WTC11 (cell line): ENCODE measurements around the gene MT1B. TPM values are rescaled to one million over a fixed set of nuclear protein-coding genes. Genes with fewer than 3 reads are reported as not detected.

ENCODE experiments used
- ATAC-seq: fragments of 200-7000 bp; cut with Tn5 transposase; 2 replicates; pipeline ENCODE4 v1.10.0; 2021; ENCODE audit warnings: mild to moderate bottlenecking, moderate library complexity
- CTCF ChIA-PET: fragments of 300-600 bp; sonication (Branson Sonifier 250); formaldehyde crosslinking; loops from one replicate; lab custom pipeline; 2021; ENCODE audit warnings: antibody characterized with exemption; lab: Charles Lee
- POLR2A ChIA-PET: fragments of 350-600 bp; sonication (Branson Sonifier 250); formaldehyde crosslinking; loops from one replicate; lab custom pipeline; 2021; ENCODE audit warnings: antibody characterized with exemption; lab: Charles Lee
- DNase-seq: peaks from one replicate; pipeline ENCODE4 v3.0.0; 2021; ENCODE audit warnings: low spot score
- H3K27ac Mint-ChIP-seq: 2 replicates; pipeline ENCODE4 v1.8.0; 2021; ENCODE audit warnings: mixed read lengths
- H3K27me3 Mint-ChIP-seq: 2 replicates; pipeline ENCODE4 v1.8.0; 2021; ENCODE audit warnings: low read depth, mild to moderate bottlenecking, moderate library complexity, mixed read lengths
- H3K36me3 Mint-ChIP-seq: 2 replicates; pipeline ENCODE4 v1.8.0; 2021; ENCODE audit warnings: mixed read lengths
- H3K4me1 Mint-ChIP-seq: 2 replicates; pipeline ENCODE4 v1.8.0; 2022; ENCODE audit warnings: mixed read lengths
- H3K4me3 Mint-ChIP-seq: 2 replicates; pipeline ENCODE4 v1.8.0; 2021; ENCODE audit warnings: mild to moderate bottlenecking, moderate library complexity, mixed read lengths
- H3K9me3 Mint-ChIP-seq: 2 replicates; pipeline ENCODE4 v1.8.0; 2021; ENCODE audit warnings: mixed read lengths
- CBFB ChIP-seq: sonication (generic); formaldehyde crosslinking; IDR thresholded peaks from 2 replicates; pipeline ENCODE4 v1.8.1; 2022; ENCODE audit warnings: mild to moderate bottlenecking, low read depth, missing genetic modification reagents
- CREM ChIP-seq: sonication (generic); formaldehyde crosslinking; IDR thresholded peaks from 2 replicates; pipeline ENCODE4 v1.8.1; 2022; ENCODE audit warnings: mild to moderate bottlenecking, missing genetic modification reagents, moderate library complexity
- EMX1 ChIP-seq: fragments of 250-450 bp; sonication (Bioruptor Pico); IDR thresholded peaks from 2 replicates; pipeline ENCODE4 v1.8.0; 2021; ENCODE audit warnings: mild to moderate bottlenecking
- ESRRA ChIP-seq: sonication (generic); formaldehyde crosslinking; IDR thresholded peaks from 2 replicates; pipeline ENCODE4 v1.8.1; 2022; ENCODE audit warnings: mild to moderate bottlenecking, missing genetic modification reagents, borderline replicate concordance
- FOXK1 ChIP-seq: sonication (generic); formaldehyde crosslinking; IDR thresholded peaks from 2 replicates; pipeline ENCODE4 v1.8.0; 2022; ENCODE audit warnings: mild to moderate bottlenecking, moderate library complexity, missing genetic modification reagents
- GRHL2 ChIP-seq: fragments of 250-450 bp; sonication (Bioruptor Pico); IDR thresholded peaks from 2 replicates; pipeline ENCODE4 v1.8.0; 2022; ENCODE audit warnings: mild to moderate bottlenecking, moderate library complexity; ENCODE audit not compliant: insufficient replicate concordance, severe bottlenecking
- GTF2I ChIP-seq: fragments of 250-450 bp; sonication (Bioruptor Pico); conservative IDR thresholded peaks from 2 replicates; pipeline ENCODE4 v1.4.0; 2021; ENCODE audit warnings: mild to moderate bottlenecking
- KAT7 ChIP-seq: sonication (generic); formaldehyde crosslinking; IDR thresholded peaks from 2 replicates; pipeline ENCODE4 v1.8.1; 2023; ENCODE audit warnings: missing genetic modification reagents, mild to moderate bottlenecking, borderline replicate concordance
- MYBL2 ChIP-seq: sonication (generic); formaldehyde crosslinking; IDR thresholded peaks from 2 replicates; pipeline ENCODE4 v1.8.1; 2023; ENCODE audit warnings: mild to moderate bottlenecking, moderate library complexity, missing genetic modification reagents
- NR3C1 ChIP-seq: sonication (generic); formaldehyde crosslinking; conservative IDR thresholded peaks from 2 replicates; pipeline ENCODE4 v1.8.1; 2023; ENCODE audit warnings: low read depth, mild to moderate bottlenecking, missing genetic modification reagents
- PRRX2 ChIP-seq: fragments of 250-450 bp; sonication (Bioruptor Pico); IDR thresholded peaks from 2 replicates; pipeline ENCODE4 v1.8.0; 2021; ENCODE audit warnings: mild to moderate bottlenecking
- TEAD4 ChIP-seq: sonication (generic); formaldehyde crosslinking; IDR thresholded peaks from 2 replicates; pipeline ENCODE4 v1.8.0; 2022; ENCODE audit warnings: mild to moderate bottlenecking, missing genetic modification reagents
- ZNF138 ChIP-seq: sonication (generic); formaldehyde crosslinking; conservative IDR thresholded peaks from 2 replicates; pipeline ENCODE4 v1.8.1; 2022; ENCODE audit warnings: mild to moderate bottlenecking, moderate library complexity, missing genetic modification reagents
- ZNF317 ChIP-seq: sonication (generic); formaldehyde crosslinking; IDR thresholded peaks from 2 replicates; pipeline ENCODE4 v1.8.1; 2023; ENCODE audit warnings: low read depth, mild to moderate bottlenecking, moderate library complexity, missing genetic modification reagents, borderline replicate concordance
- ZNF423 ChIP-seq: fragments of 250-450 bp; sonication (Bioruptor Pico); IDR thresholded peaks from 2 replicates; pipeline ENCODE4 v2.1.2; 2022; ENCODE audit warnings: mild to moderate bottlenecking, moderate library complexity
- ZNF671 ChIP-seq: fragments of 250-450 bp; sonication (Bioruptor Pico); IDR thresholded peaks from 2 replicates; pipeline ENCODE4 v1.8.0; 2021; ENCODE audit warnings: mild to moderate bottlenecking
- total RNA-seq: library from RNA; stranded (reverse); gene quantifications from 3 replicates; pipeline ENCODE4 v1.2.3, GENCODE V29; 2021
- TF ChIP-seq, protein P1 (sequence below): sonication (generic); formaldehyde crosslinking; IDR thresholded peaks from 2 replicates; pipeline ENCODE4 v1.8.1; 2022; ENCODE audit warnings: low read depth, mild to moderate bottlenecking, moderate library complexity, missing genetic modification reagents, borderline replicate concordance
- TF ChIP-seq, protein P2 (sequence below): sonication (generic); formaldehyde crosslinking; conservative IDR thresholded peaks from 2 replicates; pipeline ENCODE4 v1.8.1; 2023; ENCODE audit warnings: mild to moderate bottlenecking, low read depth, missing genetic modification reagents, moderate library complexity
- TF ChIP-seq, protein P3 (sequence below): sonication (generic); formaldehyde crosslinking; IDR thresholded peaks from 2 replicates; pipeline ENCODE4 v1.8.0; 2023; ENCODE audit warnings: missing genetic modification reagents
- TF ChIP-seq, protein P4 (sequence below): fragments of 250-450 bp; sonication (Bioruptor Pico); IDR thresholded peaks from 2 replicates; pipeline ENCODE4 v2.1.2; 2022; ENCODE audit warnings: mild to moderate bottlenecking, moderate library complexity

The MT1B gene
- total RNA-seq, 1 experiment from 2014 or later = not detected

DNA sequence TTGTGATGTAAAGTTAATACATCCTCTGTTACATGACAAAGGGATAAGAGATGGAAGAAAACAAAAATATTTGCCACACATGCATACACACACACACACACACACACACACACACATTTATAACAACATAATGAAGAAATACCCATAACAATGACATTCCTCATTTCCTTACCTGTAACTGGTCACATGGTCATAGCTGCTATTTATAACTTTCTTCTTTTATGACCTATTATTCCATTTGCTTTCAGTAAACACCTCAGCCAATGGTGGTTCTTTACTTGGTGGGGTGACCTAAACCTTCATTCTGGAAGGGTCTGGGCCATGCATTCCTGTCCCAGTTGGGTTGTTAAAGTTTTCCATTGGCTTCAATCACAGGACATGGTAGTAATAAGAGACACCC is 38.0 kb upstream of the MT1B start:
- Mint-ChIP-seq H3K27ac (no peak overlapping the region), H3K27me3 (peaks cover 93% of the 10 kb centered on the region), H3K4me1 (peaks cover 48% of the 10 kb centered on the region), H3K4me3 (no peak overlapping the region), H3K36me3 (no peaks in the 10 kb centered on the region), H3K9me3 (no peaks in the 10 kb centered on the region)
- no peak for DNase-seq
- POLR2A ChIA-PET = no interaction called here
- TF ChIP-seq GTF2I (CRISPR knock-in tag) (no peak), ESRRA (CRISPR knock-in tag) (no peak), CREM (CRISPR knock-in tag) (no peak), GRHL2 (no peak), KAT7 (CRISPR knock-in tag) (no peak), NR3C1 (CRISPR knock-in tag) (no peak), ZNF138 (no peak), ZNF671 (no peak), FOXK1 (CRISPR knock-in tag) (no peak), EMX1 (CRISPR knock-in tag) (no peak), ZNF423 (CRISPR knock-in tag) (no peak)
- TF ChIP-seq, protein P1, sequence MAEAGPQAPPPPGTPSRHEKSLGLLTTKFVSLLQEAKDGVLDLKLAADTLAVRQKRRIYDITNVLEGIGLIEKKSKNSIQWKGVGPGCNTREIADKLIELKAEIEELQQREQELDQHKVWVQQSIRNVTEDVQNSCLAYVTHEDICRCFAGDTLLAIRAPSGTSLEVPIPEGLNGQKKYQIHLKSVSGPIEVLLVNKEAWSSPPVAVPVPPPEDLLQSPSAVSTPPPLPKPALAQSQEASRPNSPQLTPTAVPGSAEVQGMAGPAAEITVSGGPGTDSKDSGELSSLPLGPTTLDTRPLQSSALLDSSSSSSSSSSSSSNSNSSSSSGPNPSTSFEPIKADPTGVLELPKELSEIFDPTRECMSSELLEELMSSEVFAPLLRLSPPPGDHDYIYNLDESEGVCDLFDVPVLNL = no peak
- TF ChIP-seq, protein P2, sequence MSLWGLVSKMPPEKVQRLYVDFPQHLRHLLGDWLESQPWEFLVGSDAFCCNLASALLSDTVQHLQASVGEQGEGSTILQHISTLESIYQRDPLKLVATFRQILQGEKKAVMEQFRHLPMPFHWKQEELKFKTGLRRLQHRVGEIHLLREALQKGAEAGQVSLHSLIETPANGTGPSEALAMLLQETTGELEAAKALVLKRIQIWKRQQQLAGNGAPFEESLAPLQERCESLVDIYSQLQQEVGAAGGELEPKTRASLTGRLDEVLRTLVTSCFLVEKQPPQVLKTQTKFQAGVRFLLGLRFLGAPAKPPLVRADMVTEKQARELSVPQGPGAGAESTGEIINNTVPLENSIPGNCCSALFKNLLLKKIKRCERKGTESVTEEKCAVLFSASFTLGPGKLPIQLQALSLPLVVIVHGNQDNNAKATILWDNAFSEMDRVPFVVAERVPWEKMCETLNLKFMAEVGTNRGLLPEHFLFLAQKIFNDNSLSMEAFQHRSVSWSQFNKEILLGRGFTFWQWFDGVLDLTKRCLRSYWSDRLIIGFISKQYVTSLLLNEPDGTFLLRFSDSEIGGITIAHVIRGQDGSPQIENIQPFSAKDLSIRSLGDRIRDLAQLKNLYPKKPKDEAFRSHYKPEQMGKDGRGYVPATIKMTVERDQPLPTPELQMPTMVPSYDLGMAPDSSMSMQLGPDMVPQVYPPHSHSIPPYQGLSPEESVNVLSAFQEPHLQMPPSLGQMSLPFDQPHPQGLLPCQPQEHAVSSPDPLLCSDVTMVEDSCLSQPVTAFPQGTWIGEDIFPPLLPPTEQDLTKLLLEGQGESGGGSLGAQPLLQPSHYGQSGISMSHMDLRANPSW (CRISPR knock-in tag) = no peak
- TF ChIP-seq, protein P3, sequence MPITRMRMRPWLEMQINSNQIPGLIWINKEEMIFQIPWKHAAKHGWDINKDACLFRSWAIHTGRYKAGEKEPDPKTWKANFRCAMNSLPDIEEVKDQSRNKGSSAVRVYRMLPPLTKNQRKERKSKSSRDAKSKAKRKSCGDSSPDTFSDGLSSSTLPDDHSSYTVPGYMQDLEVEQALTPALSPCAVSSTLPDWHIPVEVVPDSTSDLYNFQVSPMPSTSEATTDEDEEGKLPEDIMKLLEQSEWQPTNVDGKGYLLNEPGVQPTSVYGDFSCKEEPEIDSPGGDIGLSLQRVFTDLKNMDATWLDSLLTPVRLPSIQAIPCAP (CRISPR knock-in tag) = no peak
- CTCF ChIA-PET = interaction anchor here (1.6 kb wide), 1 partner anchor 10 kb away, joined by 6 read pairs; no protein-coding TSS in a partner anchor
- no peak for ATAC-seq

DNA sequence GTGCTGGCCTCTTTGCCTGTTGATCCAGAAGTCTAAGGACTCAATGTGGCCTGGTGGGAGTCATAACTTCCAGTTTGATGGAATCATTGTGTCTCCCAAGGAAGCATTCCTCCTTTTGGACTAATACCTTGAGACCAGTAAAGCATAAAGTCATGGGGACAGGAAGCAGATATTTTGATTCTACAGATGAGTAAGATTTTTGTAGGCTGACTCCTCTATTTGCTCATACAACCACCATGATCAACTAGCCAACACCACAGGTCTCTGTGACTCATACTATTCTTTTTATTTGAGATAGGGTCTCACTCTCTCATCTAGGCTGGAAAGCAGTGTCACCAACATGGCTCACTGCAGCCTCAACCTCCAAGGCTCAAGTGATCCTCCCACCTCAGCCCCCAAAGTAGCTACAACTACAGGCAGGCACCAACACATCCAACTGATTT is 37.1 kb upstream of the MT1B start:
- no peaks in the 10 kb centered on the region for H3K36me3 Mint-ChIP-seq
- ChIA-PET POLR2A (no interaction called here), CTCF (no interaction called here)
- H3K9me3 Mint-ChIP-seq = no peaks in the 10 kb centered on the region
- no peak overlapping the region for H3K4me3 Mint-ChIP-seq
- no peak for DNase-seq
- peaks cover 93% of the 10 kb centered on the region for H3K27me3 Mint-ChIP-seq
- TF ChIP-seq, protein P4, sequence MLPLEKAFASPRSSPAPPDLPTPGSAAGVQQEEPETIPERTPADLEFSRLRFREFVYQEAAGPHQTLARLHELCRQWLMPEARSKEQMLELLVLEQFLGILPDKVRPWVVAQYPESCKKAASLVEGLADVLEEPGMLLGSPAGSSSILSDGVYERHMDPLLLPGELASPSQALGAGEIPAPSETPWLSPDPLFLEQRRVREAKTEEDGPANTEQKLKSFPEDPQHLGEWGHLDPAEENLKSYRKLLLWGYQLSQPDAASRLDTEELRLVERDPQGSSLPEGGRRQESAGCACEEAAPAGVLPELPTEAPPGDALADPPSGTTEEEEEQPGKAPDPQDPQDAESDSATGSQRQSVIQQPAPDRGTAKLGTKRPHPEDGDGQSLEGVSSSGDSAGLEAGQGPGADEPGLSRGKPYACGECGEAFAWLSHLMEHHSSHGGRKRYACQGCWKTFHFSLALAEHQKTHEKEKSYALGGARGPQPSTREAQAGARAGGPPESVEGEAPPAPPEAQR = no peak
- TF ChIP-seq MYBL2 = no peak
- no peak for TF ChIP-seq CBFB (CRISPR knock-in tag)
- TF ChIP-seq TEAD4 (CRISPR knock-in tag) = no peak
- TF ChIP-seq, protein P1 = no peak
- TF ChIP-seq ZNF317 (CRISPR knock-in tag) = no peak
- TF ChIP-seq EMX1 (CRISPR knock-in tag) = no peak
- TF ChIP-seq PRRX2 (CRISPR knock-in tag) = no peak
- TF ChIP-seq ZNF423 (CRISPR knock-in tag) = no peak
- TF ChIP-seq ZNF671 = no peak
- no peak for ATAC-seq
- H3K4me1 Mint-ChIP-seq = peaks cover 42% of the 10 kb centered on the region
- no peak overlapping the region for H3K27ac Mint-ChIP-seq
